ENCODE results near the gene HUNK.
"Not testable (repeated sequence)": the region's sequence is repeated elsewhere in the genome, so short reads cannot be mapped to it uniquely, and the experiment has no call there.

Gene HUNK

DNA sequence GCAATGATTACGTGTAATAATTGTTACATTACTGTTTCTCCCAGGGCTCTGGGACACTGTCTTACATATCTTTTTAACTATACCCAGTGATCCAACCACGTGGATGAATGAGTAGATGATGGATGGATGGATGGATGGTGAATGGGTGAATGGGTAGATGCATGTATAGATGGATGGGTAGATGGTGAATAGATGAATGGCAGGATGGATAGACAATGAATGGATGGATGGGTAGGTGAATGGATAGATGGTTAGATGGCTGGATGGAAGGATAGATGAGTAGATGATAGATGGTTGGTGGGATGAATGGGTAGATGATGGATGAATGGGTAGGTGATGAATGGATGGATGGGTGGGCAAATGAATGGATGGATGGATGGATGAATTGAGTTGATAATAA, 135.9 kb downstream of the HUNK start:
- no peak for DNase-seq

DNA sequence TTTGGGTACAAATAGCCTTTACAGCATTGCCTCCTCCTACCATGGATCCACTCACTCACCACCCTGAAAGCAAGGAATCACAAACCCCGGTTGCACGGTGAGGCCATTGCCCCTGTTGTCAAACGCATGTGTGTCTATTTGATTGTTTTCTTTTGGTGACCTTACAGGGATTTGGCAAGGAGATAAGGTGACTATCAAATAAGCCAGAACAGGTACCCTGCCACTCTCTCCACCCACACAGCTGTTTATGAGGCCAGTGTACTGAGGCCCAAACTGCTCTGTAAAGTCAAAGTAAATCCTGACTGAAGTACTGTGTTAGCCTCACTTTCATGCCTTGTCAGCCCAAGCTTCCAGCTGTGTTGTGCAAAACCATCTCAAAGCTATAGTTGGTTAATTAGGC, 136.4 kb downstream of the HUNK start:
- no peak for DNase-seq

DNA sequence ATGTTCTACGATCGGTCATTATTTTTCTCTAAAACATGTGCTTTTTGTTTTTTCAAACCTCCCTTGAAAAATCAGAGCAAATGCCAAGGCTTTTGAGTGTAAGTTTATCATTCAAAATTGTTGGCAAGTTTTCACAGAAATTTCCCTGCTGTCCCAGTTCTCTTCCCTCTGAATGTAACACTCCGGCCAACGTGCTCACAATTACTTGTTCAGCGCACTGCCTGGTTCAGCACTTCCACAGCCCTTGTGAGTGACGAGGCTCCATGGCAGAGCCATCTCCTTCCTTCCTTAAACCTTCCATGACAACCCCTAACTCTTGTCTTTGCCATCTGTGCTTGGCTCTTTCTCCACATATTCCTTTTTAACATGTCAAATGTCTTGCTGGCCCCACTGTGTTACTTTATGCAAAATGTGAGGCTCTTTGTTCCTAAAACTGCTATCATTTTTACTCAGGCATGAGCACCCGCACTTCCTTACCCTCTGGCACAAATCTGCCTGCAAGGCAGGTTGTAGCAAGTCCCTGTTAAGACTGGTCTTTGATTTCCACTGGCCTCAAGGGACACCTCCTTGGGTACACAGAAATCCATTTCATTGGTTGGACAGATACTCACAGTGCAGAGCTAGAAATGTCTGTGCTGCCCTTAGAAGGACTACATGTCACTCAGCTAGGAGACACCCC, 142.8 kb downstream of the HUNK start:
- no peak for DNase-seq

DNA sequence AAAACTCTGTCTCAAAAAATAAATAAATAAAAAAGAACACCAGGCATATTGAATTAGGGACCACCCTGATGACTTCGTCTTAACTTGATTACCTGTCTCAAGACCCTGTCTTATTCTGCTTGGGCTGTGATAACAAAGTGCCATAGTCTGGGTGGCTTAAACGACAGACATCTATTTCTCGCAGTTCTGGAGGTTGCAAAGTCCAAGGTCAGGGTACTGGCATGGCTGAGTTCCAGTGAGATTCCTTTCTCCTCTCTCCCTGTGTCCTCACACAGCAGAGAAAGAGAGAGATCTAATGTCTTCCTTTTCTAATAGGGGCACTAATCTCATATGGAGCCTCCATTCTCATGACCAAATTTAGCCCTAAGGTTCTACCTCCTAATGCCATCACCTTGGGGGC, 145.6 kb downstream of the HUNK start:
- DNase-seq = no peak

DNA sequence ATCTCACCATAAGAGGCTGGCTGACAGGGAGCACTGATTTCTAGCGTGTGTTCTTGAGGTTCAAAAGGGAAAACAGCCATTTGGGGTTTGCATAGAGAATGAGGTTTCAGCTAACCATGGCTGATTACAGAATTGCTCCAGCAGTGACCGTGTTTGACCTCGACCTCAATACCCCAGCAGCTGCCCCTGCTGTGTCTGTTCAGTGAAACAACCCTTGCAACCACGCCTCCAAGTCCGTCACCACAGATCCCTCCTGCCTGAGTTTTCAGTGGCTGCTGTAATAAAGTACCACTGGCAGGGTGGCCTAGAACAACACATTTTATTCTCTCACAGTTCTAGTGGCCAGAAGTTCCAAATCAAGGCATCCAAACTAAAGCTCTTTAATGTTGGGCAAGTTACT, 147.7 kb downstream of the HUNK start:
- DNase-seq = no peak

DNA sequence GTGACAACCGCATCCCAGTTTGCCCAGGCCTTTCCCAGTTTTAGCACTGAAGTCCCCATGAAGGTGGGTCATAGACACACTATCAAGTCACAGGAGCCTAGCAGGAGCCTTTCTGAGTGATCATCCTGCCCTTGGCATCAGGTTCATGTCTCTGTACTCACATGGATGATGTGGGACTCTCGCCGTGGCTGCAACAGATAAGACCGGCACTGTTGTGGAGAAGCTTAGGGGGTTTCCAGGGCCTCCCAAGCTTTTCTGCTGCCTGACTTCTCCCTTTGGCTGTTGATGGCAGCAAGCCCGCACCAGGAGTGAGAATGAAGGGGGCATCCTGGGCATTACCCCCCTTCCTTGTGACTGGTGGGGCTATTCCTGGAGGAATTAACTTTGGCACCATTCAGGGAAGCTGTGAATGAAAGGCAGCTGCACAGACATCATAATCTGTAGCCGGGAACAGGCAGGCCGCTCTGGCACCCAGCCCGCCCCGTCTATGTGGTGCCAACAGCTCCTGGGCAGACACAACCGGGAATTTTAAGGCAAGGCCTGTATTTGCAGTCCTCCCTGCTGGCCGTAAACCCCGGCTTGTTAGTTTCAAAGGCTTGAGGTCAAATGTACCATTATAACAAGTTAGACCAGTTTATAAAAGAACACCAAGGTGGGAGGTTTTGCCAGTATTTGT, 148.6 kb downstream of the HUNK start:
- DNase-seq = no peak

DNA sequence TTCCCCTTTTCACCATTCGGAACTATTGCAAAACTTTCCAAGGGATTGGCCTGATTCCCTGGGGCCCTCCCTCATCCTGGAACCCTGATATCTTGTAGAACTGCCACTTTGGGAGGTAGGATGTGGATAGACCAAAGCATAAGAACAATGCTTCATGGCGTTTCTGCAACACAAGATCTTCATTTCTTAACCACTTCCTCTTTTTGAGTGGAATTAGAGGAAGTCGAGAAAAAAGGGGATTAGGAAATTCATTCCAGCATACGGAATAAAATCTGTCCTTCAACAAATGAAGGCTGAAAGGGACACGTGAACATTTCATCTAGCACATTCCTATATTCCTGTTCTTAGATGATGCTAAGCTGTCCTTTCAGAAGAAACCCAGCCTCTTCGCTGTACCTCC, 149.3 kb downstream of the HUNK start:
- no peak for DNase-seq

DNA sequence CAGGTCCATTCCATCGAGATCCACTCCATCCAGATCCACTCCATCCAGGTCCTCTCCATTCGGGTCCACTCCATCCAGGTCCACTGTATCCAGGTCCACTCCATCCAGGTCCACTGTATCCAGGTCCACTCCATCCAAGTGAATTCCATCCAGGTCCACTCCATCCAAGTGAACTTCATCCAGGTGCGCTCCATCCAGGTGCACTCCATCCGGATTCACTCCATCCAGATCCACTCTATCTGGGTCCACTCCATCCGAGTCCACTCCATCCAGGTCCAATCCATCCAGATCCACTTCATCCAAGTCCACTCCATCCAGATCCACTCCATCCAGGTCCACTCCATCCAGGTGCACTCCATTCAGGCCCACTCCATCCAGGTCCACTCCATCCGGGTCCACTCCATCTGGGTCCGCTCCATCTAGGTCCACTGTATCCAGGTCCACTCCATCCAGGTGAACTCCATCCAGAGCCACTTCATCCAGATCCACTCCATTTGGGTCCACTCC, 157.4 kb downstream of the HUNK start:
- DNase-seq = no peak

DNA sequence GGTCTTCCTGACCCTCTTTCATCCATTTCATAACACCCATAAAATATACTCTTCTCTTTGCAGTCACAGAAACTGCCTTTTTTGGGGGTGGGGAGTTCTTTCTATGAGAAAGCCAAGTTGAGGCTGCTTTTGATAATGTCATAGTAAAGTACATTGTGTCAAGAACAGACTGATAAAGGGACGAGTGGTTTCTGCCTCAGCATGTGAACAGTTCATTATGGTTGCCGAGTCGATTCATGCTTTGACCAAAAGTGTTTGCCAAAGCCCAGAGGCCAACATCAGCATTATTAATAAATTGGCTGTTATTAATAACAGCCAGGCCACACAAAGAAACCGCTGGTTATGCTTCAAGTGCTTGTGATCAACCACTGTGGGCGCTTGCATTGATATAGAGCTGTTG, 162.0 kb downstream of the HUNK start:
- no peak for DNase-seq

DNA sequence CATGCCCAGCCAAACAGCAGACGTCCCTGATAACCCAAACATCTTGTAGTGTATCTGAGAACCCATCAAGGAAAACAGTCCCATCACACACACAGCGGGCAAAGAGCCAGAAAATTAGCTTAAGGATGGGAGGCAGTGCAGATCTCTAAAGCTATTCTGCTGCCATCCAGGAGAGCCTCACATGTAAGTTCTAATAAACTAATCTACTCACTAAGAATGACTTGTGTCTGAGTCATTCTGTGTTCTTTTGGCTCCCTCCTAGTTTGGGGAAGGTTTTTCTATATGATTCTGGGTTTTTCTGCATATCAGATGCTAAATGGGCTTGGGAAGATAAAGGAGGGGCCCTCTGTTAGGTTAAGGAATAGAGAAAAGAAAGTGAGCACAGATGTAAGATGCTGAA, 162.8 kb downstream of the HUNK start:
- no peak for DNase-seq

DNA sequence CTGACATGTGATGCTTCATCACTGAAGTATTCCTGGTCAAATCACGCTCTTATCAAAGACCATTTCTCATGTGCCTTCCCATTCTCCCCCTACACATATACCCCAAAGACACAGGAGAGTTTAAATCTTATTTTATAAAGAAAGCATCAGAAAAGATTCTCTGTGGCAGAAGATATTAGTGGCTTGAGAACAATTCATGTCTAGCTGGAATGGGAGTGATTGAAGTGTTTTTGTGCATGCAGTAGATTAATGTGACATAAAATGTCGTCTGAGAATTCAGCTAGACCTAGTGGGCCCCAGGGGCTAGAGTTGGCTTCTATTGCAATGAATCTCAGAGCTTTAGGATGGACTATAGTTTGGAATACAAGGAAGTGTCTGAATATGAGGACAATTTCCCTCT, 163.9 kb downstream of the HUNK start:
- no peak for DNase-seq

DNA sequence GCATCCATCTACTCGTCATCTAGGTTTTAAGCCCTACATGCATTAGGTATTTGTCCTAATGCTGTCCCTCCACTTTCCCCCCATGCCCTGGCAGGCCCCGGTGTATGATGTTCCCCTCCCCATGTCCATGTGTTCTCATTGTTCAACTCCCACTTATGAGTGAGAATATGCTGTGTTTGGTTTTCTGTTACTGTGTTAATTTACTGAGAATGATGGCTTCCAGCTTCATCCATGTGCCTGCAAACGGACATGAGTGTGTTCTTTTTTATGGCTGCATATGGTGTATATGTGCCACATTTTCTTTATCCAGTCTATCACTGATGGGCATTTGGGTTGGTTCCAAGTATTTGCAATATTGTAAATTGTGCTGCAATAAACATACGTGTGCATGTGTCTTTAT, 165.9 kb downstream of the HUNK start:
- not testable (repeated sequence) for DNase-seq

DNA sequence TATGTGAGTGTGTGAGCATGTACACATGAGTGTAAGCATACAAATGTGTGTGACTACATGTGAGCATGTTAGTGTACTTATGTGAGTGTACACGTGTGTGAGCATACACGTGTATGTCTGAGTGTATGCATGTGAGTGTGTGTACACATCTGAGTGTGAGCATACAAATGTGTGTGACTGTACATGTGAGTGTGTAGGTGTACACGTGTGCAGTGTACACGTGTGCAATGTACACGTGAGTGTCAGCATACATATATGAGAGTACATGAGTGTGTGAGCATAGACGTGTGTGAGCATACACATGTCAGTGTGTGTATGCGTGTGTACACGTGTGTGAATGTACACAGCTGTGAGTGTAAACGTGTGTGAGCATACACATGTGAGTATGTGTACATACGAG, 170.6 kb downstream of the HUNK start:
- no peak for DNase-seq

DNA sequence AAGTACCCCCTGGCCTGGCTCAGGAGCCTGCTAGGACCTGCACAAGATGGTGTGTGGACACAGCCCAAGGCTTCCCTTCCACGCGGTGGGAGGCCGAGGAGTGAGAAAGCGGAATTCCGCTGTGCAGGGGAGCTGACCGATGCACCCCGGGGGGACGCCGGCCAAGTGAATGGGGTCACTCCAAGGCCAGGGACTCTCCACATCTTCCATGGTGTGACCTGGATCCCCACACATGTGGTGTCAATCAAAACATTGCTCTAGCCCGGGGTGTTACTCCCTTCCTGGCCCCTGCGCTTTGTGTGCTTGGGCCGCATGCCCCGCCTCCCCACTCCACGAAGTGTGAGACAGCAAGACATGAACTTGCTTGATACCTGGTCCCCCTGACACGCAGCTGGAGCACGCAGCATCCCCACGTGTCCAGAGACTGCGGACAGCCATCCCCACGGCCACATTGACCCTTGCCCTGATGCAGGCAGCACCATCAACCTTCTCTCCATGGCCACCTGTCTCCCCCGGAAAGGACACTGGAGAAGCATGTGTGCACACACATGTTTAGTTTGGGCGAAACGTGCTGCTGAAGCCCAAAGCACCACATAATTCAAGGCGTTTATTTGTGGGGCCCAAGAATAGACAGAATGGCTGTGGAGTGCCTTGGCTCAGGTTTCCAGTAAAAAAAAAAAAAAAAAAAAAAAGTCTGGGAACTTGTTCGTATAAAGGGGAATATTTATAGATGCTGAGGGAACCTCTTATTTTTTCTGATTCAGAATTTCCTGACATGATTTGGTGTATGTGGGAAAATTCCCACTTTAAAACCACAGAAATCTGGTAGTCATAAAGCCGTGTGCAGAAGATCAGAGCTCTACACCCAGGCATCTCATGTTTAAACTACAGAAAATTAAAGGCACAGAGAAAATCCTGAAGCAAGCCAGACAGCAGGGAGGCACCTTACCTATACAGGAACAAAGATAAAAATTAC, 171.7 kb downstream of the HUNK start:
- no peak for DNase-seq

DNA sequence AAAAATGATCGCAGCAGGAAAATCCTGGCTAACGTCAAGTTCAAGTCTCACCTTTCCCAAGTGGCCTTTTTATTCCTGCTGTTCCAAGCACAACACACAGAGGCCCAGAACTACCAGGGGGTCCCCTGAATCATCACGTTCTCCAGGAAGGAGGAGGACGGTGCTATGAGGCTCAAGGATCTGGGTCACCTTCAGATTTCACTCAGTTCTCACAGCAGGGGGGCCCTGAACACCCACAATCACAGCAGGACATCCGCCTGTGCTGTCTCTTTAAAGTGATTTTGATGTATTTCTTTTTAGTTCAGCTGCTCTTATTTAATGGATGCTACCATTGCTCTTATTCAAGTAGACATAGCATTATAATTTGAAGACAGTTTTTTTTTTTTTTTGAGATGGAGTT, 173.4 kb downstream of the HUNK start:
- DNase-seq = no peak

DNA sequence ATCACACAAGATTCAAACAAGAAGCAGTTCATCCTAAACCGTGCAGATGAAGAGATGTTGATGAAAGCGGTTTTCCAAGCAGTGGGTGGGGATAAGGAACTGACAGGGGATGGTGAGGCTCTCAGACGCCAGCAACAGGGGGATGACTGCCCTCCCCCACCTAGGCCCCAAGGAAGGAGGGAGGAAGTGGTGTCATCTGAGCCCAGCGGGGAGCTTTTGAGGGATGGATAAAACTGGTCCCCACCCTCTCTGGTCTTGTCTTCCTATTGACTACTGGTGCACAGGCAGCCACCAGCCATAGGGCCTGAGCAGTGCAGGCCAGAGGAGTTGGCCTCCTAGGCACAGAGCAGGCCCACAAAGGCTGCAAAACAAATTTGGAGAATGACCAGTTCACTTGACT, 175.5 kb downstream of the HUNK start:
- no peak for DNase-seq

Measured in NCI-H1048 (cell line).